ENCODE results near the gene COL15A1.
"Not testable (repeated sequence)": the region's sequence is repeated elsewhere in the genome, so short reads cannot be mapped to it uniquely, and the experiment has no call there.

The COL15A1 gene

DNA sequence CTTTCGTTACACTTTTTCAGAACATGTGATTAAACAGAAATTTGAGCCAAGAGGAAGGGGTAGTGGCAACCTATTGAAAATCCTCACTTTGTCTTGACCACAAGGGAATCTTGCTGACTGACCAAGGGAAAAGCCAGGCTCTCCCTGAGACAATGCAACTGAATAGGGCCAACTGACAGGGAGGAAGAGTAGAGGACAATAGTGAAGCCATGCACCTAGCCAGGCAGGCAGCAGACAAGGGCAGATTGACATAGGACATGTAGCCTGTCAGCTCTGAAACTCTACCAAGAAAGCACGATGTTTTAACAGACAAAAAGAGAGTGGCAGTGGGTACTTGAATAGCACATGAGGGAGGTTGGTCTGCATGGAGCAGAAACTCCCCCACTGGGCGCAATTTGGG is 152.7 kb downstream of the COL15A1 start:
- FAIRE-seq (no peak), DNase-seq (ENCODE audit: insufficient read length, low spot score) (no peak)

DNA sequence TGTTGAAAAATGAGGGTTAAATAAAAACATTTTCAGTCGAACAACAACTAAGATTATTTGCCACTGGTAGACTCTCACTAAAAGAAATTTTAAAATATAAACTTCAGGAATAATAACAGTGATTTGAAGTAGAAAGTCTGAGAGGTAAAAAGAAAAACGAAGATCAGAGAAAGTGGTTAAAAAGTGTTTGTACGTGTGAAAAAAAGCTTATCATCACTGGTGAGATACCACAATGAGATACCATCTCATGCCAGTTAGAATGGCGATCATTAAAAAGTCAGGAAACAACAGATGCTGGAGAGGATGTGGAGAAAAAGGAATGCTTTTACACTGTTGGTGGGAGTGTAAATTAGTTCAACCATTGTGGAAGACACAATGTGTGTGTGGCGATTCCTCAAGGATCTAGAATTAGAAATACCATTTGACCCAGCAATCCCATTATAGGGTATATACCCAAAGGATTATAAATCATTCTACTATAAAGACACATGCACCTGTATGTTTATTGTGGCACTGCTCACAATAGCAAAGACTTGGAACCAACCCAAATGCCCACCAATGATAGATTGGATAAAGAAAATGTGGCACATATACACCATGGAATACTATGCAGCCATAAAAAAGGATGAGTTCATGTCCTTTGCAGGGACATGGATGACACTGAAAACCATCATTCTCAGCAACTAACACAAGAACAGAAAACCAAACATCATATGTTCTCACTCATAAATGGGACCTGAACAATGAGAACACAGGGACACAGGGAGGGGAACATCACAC is 156.3 kb downstream of the COL15A1 start:
- DNase-seq (ENCODE audit: insufficient read length, low spot score); FAIRE-seq: not testable (repeated sequence)

- DNase-seq (ENCODE audit: insufficient read length, low spot score), result no peak
- FAIRE-seq, result no peak
These were observed 157.6 kb downstream of the COL15A1 start for GRCh38 chr9:99101271-99101670.

- FAIRE-seq, result no peak
- DNase-seq (ENCODE audit: insufficient read length, low spot score), result no peak
These were observed 158.1 kb downstream of the COL15A1 start for GRCh38 chr9:99101812-99102211.

DNA sequence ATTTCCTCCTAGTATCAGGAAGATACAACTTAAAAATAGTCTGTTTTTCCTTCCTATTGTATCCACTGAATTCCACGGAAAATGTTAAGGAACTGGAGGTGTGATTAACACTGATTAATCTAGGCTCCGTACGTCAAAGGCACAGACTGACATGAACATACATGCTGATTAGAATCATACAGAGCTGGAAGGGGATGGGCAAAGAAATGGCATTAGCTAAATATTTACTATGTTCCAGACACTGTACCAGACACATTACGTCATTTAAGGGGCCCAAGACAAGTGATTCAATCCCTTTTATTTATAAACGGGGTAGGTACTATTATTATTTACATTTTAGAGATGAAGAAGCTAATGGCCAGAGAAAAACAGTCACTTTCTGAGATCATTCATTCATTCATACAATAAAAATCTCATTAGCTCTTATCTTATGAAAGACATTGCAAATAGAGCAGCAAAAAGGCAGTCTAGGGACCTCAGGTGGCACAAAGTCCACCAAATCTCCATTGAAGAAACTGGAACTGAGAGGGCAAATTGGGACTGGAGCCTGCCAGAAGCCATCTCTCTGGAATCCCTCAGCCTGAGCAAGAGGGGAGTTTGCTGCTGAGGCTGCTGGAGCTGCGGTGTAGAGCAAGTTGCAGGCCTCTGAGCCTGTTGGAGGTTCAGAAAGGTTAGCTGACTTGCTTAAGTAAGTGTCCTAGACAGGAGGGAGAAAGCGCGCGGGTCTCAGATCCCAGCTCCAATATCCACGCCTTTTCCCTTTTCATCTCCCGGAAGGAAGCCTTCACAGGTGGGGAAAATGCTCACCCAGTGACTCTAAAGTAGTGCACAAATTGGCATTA is 159.6 kb downstream of the COL15A1 start:
- FAIRE-seq, result no peak
- DNase-seq (ENCODE audit: insufficient read length, low spot score), result no peak

DNA sequence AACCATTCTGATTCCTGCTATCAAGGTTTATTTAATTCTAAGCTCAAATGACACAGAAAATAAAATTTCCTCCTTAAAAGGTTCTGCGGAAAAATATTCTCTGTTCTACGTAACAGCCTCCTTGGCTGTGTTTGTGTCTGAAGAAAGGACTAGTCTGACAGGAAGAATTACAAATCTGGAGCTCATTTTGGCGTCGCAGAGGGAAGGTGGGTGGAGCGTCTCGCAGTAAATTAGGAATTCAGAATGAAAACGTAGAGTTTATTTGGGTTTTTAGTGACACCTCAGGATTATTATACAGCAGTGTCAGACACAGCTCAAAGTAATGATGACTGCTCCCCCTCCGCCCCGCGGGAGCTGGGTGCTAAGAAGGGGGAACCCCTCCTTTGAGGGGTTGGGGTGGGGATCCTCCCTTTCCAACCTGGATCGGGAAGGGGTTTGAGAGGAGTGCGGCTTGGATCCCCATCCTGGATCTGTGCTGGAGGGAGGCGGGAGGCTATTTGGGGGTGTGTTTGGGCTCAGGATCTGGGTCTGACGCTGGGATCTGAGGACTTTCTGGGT is 160.3 kb downstream of the COL15A1 start:
- DNase-seq (ENCODE audit: insufficient read length, low spot score) (no peak), FAIRE-seq (no peak)

DNA sequence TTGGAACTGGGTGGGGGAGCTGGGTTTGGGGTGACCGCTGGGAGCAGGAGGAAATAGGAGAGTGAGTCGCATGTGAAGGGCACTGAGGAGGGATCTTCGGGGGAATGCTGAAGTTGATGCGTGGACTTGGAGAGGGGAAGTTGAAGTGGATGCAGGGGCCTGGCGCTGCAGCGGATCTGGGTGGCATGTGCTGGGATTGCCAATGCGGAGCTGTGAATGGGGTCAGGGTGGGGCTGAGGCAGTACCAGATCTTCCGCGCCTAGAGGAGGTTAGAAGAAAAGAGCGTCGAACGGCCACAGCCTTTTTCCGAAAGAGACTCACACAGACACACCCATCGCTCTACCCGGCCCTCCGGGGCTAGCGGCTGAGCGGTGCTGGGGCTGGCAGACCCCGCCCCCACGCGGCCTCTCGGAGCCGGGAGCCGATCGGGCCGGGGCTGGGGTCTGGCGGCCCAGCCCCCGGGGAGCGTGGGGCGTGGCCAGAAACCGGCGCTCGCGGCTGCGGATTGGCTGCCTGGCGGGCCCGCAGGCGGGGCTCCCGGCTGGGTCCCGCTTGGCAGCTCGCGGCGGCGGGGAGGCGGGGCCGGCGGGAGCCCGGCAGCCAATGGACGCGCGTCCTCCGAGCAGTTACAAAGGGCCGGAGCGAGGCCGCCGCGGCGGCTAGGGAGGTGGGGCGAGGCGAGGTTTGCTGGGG is 160.9 kb downstream of the COL15A1 start, which contains the start of gene TGFBR1:
TSS of gene TGFBR1 (plus strand) at position 655 of the 693 bp plus-strand sequence. CDS start 93 bp downstream, outside the sequence.
- DNase-seq (ENCODE audit: insufficient read length, low spot score) (peak; percentile 98), FAIRE-seq (peak; percentile 71)

GRCh38 chr9:99105152-99106043 is 161.7 kb downstream of the COL15A1 start:
- peak; percentile 70 for DNase-seq (ENCODE audit: insufficient read length, low spot score)
- peak; percentile 47 for FAIRE-seq

DNA sequence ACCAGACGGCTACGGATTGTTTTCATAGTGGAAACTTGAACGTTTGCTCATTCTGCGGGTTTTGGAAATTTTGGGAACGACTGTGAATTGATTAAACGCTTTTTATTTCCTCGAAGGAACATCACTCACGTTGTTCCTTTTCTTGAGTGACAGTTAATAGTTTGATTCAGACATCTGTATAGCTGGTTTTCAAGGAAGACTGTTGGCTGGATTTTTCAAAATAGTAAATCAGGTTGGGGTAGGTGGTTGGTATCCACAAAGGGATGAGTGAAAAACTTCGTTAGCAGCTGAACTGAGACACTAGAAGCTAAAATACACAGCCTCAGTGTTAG is 162.3 kb downstream of the COL15A1 start:
- no peak for DNase-seq (ENCODE audit: insufficient read length, low spot score)
- no peak for FAIRE-seq

- no peak for DNase-seq (ENCODE audit: insufficient read length, low spot score)
- no peak for FAIRE-seq
These were observed 163.7 kb downstream of the COL15A1 start for GRCh38 chr9:99107421-99107820.

- FAIRE-seq, result no peak
- no peak for DNase-seq (ENCODE audit: insufficient read length, low spot score)
These were observed 164.4 kb downstream of the COL15A1 start for GRCh38 chr9:99108131-99108530.

GRCh38 chr9:99109522-99109921 is 165.8 kb downstream of the COL15A1 start:
- DNase-seq (ENCODE audit: insufficient read length, low spot score) (no peak), FAIRE-seq (no peak)

DNA sequence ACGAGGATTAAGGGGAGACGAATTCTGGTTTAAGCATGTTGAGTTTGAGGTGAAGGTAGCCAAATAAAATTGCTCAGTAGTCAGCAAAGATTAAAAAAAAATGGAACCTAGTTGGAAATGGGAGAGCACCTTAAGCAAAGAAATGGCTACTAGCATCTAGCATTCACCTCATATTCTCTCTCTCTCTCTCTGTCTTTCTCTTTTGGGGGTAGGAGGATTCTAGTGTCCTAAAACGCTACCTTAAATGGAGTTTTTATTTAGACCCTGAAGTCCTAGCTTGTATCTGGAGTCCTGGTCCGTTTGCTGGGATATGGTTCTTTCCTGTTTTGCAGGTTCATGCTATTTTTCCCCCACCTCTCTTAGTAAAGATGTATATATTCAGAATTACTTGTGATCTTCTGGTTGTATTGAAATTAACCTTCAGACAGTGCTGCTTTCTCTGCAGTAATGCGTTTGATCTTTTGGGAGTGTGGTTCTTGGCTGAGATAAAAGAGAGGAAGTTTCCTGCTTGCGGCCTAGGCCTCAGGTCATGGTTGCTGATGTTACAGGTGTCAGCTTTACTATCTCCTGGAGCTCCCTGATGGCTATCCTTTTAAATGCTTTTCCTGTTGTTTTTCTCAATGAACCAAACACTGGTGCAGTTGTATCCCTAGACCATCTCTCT is 169.2 kb downstream of the COL15A1 start:
- DNase-seq (ENCODE audit: insufficient read length, low spot score), result no peak

GRCh38 chr9:99113414-99114048 is 169.8 kb downstream of the COL15A1 start:
- DNase-seq (ENCODE audit: insufficient read length, low spot score), result no peak
- FAIRE-seq, result no peak

More for the DNA sequence above, 169.2 kb downstream of the COL15A1 start:
- no peak for FAIRE-seq

GRCh38 chr9:99114049-99114440 is 170.3 kb downstream of the COL15A1 start:
- FAIRE-seq (no peak), DNase-seq (ENCODE audit: insufficient read length, low spot score) (no peak)

DNA sequence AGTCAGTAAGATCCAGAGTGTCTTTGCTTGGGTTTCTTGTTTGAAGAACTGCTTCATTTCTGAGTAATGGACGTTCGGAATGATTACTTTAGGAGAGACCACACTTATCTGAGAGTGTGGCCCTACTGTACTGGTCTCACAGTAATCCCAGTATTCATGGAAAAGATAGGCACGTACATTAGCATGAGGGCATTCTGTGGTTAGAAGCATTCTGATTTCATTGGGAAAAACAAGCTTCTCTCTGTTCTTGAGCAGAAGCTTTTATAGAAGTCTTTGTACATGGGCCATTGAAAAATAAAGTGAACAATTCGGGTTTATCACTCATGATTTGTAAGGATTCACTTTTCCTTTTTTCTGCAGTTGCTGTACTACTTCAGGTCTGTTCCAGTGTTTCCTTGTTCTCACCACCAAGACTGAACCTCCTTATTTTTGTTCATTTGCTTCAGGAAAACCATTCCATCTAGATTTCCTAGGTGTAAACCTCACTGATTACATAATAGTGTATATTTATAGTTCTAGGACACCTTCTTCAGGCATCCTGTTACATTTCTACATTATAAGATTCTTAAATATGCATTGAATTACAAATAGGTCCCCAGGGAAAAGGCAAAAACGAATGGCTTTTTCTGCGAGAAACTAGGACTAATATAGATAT is 171.3 kb downstream of the COL15A1 start:
- no peak for DNase-seq (ENCODE audit: insufficient read length, low spot score)
- FAIRE-seq, result peak; percentile 14

DNA sequence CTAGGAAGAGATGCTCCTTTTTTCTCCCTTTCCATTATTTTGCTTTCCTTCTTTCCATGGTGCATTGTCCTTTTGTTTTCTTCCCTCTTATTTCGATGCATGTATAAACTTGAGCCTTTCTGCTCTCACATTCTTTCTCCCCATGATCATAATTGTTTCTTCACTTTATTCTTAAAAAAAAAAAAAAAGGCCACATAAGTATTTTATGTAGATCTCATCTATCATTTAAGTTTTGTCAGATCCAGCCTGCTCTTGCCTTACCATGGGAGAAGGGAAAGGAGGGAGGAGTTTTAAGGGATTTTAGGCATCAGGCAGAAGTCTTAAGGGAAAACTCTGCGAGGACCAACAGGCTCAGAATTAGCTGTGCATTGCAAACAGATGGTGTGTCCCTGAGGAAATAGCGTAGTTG is 172.3 kb downstream of the COL15A1 start:
- FAIRE-seq (no peak), DNase-seq (ENCODE audit: insufficient read length, low spot score) (no peak)

GRCh38 chr9:99118782-99119466 is 175.2 kb downstream of the COL15A1 start:
- peak; percentile 97 for FAIRE-seq
- DNase-seq (ENCODE audit: insufficient read length, low spot score), result peak; percentile 29

Measured in GM19239 (cell line).